VCaP (cell line): ENCODE measurements around the gene DMRT3.

Source experiments
- H3K27ac ChIP-seq: fragments of 450-650 bp; 2 replicates; pipeline ENCODE4 v1.5.1; 2017
- CTCF ChIP-seq: fragments of 450-650 bp; conservative IDR thresholded peaks from 2 replicates; pipeline ENCODE4 v1.5.1; 2017; ENCODE audit warnings: mild to moderate bottlenecking, moderate library complexity

Gene DMRT3

DNA sequence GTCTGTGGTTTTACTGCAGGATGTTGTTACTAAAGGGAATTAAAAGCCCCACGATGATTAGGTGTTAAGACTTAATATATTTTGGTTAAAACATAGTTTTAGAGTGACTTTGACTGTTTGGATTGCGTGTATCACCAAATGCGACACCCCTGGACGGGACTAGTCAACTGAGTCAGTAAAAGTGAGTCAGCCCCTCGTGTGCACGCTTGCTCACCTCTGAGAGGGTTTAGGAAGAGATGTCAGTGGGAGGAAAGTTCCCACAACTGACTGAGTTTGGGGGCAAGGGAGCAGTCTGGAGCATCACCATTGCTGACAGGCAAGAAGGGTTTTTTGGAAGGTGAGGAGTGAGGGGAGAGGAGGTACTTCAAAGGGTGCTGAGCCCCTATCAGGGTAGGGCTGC is 14.4 kb upstream of the DMRT3 start:
- H3K27ac ChIP-seq, result no peak overlapping the region
- TF ChIP-seq CTCF, result no peak

DNA sequence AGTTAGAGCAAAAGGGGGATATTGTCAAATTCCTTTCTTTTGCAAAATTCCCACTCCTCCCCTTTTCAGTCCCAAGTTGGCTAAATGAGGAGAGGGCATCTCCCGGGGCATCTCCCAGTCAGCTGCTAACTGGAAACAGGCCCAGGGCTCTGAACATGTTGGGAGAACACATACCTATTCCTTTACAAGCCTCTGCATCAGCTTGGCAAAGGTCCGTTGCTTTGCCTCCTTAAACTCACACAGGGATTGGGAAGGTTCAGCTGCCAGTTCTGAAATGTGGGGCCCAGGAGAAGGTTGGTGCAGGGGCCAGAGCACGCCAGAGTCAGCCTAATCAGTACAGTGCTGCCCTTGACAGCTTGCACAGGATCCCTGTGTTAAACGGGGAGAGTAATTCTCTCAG is 11.0 kb upstream of the DMRT3 start:
- no peak overlapping the region for H3K27ac ChIP-seq
- no peak for TF ChIP-seq CTCF

DNA sequence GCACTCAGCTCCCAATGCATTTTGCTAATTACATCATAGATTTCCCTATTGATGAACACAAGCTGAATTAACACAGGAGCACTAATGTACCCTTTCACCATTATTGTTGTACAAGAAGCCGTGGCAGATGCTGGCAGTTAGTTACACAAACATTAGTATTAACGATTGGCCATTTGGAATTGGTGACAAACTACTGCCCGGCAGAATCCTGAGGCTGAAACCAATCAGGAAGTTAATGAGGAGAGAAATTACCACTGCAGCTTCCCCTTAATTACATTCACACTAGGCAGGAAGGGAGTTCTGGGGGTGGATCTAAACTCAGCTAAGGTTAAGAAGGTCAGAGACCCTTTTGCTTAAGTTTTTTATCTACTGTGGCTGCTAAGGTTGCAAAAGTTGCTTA is 9.6 kb upstream of the DMRT3 start:
- H3K27ac ChIP-seq, result no peak overlapping the region
- no peak for TF ChIP-seq CTCF

DNA sequence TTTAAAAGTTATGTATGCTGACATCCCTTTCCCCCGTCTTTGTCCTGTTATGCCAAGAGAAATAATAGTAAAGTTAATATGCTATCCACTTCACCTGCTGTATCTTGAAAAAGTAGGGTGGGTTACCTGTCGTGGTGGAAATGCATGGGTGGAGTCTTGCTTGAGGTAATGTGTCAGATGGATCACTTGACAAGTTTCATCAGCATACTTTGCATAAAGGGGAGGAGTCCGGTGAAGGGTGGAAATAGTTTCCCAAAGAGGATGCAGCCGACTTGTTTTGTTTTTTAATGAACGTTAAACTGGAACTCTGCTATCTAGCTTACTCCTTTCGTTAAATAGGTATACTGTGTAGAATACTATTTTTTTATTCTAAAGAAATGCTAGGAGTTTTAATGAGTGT is 9.0 kb upstream of the DMRT3 start:
- no peak overlapping the region for H3K27ac ChIP-seq
- no peak for TF ChIP-seq CTCF

DNA sequence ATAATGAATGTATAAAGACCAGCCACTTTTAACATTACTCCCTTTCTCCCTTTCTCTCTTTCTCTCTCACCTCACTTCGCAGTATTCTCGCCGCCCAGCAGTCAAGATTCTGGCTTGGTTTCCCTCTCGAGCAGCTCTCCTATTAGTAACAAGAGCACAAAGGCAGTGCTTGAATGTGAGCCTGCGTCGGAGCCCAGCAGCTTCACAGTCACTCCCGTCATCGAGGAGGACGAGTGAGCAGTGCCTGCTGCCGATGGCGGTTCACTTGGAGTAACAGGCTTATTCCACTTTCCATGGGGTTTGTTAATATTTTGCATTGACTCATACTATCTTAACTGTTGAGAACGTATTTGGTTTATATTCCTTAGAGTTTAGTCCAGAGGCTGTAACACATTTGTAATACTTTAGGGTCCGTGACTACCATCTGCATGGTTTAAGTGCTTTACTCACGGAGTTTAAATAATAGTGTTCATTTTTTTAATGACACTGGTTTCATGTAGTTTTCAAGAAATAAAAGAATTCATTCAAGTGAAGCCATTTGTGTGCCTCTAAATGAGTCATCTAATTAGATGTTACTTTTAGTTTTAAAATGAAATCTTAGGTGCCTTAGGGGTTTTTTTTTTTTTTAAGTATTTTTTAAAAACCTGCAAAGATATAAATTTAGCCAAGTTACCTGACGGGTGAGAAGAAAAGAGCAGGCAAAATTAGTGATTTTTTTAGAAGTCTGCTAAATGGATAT is 8.4 kb upstream of the DMRT3 start:
- H3K27ac ChIP-seq, result no peak overlapping the region
- TF ChIP-seq CTCF, result no peak

DNA sequence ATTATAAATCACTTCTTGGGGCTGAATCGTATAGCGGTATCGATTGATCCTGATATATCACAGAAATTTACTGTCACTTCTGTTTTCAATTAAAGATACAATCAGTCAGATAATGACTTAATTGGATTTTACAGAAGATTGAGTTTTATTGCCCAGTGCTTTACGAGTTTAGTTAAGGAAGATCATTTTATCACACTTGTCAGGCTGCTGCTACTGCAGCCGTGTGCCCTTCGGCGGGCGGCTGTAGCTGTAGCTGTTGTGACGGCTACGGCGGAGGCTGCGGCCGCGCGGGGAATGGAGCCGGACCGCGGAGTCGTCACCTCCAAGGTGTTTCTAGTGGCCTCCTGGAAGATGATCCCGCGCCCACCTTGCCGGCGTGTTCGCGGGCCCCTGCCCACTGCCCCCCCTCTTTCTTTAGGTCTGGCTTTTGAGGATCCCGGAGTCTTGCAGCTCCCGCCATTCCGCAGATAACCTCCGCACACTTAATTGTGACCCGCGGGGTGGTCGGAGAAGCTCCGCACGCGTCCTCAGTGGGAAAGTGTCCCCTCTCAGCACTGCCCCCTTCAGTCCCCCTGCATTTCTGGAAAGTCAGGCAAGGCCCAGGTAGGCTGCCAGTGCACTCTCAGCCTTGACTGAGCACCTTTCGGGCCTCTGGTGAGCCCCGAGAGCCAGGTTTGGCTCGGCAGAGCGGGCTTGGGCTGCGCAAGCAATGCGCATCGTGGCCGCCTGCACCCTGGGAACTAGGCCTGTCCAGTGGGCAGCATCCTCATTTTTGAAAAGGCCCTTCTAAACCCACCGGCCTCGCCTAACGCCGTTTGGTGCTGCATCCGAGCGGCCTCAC is 6.9 kb upstream of the DMRT3 start:
- TF ChIP-seq CTCF, result peak; percentile 17; the same call in 1 of the 2 replicates
- H3K27ac ChIP-seq, result no peak overlapping the region

- TF ChIP-seq CTCF, result no peak
- no peak overlapping the region for H3K27ac ChIP-seq
These were observed 6.1 kb upstream of the DMRT3 start for GRCh38 chr9:970151-970996.
